ENCODE measurements around the gene CACNA2D3.

- TF ChIP-seq CTCF (conservative IDR thresholded peaks at IDR 0.05; ENCODE audit: low read length) (no peak), EZH2phosphoT487 (IDR thresholded peaks at IDR 0.05; ENCODE audit: borderline replicate concordance, low read depth, low read length) (no peak)
Observed at GRCh38 chr3:54122324-54123002, at the start of gene CACNA2D3.
